ENCODE data around the gene DOHH.

DNA sequence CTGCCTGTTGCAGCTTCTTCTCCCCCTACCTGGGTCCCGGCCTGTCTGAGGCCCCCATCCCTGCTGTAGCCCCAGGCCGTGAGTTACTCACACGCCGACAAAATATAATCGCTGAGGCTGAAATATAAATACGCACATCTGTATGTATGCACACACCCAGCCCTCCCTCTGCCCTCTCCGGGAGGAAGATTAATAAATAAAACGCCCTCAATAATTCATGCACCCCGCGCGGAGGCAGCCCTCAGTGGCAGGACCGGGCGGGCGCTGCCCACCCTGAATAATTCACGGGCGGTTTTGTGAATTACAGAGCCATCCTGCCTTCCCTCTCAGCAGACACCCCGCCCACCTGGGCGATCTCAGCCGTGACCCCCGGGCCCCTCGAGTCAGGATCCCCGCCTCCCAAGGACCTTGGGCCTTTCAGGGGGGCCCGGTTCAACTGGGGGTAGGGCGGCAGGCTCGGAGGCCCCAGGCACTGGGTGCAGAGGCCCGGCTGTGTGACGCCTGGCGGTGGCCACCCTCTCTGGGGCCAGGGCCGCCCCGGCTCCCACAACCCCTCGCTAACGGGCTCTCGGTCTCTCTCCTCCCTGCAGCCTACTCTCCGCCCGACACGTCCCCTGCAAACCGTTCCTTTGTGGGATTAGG lies 44.4 kb downstream of the DOHH start:
- TF ChIP-seq, protein P1, sequence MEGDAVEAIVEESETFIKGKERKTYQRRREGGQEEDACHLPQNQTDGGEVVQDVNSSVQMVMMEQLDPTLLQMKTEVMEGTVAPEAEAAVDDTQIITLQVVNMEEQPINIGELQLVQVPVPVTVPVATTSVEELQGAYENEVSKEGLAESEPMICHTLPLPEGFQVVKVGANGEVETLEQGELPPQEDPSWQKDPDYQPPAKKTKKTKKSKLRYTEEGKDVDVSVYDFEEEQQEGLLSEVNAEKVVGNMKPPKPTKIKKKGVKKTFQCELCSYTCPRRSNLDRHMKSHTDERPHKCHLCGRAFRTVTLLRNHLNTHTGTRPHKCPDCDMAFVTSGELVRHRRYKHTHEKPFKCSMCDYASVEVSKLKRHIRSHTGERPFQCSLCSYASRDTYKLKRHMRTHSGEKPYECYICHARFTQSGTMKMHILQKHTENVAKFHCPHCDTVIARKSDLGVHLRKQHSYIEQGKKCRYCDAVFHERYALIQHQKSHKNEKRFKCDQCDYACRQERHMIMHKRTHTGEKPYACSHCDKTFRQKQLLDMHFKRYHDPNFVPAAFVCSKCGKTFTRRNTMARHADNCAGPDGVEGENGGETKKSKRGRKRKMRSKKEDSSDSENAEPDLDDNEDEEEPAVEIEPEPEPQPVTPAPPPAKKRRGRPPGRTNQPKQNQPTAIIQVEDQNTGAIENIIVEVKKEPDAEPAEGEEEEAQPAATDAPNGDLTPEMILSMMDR (conservative IDR thresholded peaks at IDR 0.05): no peak
- TF ChIP-seq ZFX (IDR thresholded peaks at IDR 0.05): no peak

Measured in C4-2B (cell line).